Stimulated activated CD4-positive, alpha-beta T cell treated with anti-CD3 and anti-CD28 coated beads, Interleukin-1b, Interleukin-23, amount 100 ng/mL, for 4 hours (primary cell): ENCODE measurements around the gene TMEM175.

Source experiments
- DNase-seq, 2 donors: peaks; one replicate each; pipeline ENCODE4 v3.0.0-alpha.2; 2020; ENCODE audit warnings: low read depth in 2 of 2

Gene TMEM175

DNA sequence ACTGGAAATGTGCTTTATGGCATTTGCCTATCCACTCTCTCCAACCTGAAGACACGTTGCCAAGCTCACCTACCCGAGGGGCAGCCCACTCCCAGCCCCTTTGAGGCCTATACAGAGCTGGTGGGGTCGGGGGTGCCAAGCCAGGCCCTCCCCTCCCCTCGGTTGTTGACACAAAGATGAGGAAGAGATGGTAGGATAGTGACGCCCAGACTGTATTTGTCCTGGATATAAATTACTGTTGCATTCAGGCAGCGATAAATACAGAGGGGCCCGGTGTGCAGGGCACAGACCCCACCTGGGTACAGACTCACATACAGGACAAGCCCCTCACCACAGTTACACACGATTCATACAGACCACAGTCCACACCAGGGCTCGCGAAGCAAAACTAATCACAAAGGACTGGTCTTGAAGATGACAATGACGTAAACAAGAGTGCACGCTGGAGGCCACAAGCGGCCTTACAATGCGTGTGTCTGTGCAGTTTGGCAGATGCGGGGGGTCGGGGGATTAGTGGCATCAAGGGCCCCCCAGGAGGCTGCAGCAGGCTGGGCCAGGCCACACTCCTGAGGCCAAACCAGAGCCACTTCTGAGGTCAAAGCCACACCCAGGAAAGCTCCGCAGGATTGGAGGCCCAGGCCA lies 26.6 kb downstream of the TMEM175 start:
- no peak for DNase-seq

- no peak for DNase-seq
Measured at GRCh38 chr4:959338-960139, 27.3 kb downstream of the TMEM175 start.

GRCh38 chr4:960140-960635 lies 27.9 kb downstream of the TMEM175 start:
- no peak for DNase-seq

GRCh38 chr4:960636-961350 lies 28.5 kb downstream of the TMEM175 start:
- no peak for DNase-seq

GRCh38 chr4:961351-962230 lies 29.3 kb downstream of the TMEM175 start:
- no peak for DNase-seq

DNA sequence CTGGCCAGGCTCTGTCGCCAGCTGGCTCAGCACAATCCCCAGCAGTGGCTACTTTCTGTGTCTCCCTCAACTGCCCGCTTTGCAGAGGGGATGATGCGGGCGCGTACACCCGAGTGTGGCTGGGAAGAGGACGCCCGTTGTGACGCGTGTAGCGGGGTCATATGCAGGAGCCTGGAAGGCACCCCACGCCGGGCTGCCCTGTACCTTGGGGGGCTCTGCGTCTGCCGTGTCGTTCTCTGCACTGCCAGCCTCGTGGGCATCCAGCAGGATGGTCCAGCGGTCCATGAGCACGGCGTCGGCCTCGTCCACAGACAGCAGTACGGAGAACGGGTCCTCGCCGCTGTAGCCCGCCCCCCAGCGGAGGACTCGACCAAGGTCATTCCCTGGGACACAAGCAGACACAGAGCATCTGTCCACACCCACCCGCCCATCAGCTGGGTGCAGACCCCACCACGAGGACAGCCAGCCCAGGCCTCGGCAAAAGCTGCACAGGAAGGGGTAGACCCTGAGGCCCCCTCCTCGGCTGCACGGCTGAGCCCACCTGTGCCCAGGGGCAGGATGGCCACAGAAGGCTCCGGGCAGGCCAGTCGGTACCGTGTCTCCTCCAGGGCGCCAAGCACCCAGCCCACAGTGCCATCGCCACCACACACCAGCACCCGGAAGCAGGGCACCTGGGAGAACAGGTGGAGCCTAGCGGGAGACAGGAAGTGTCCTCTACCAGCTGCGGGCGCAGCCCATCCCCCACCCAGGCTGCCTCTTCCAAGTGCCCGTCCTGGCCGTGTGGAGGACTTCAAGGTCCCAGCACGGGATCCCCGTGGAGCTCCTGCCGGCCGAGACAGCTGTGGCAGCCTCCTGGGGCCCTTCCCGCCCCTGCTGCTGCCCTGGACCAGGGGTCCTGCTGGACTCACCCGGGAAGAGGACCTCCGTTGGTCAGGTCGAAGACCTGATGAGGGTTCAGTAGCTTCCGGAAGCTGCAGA lies 30.3 kb downstream of the TMEM175 start:
- DNase-seq: no peak

GRCh38 chr4:963276-964225 lies 31.3 kb downstream of the TMEM175 start:
- DNase-seq: no peak

DNA sequence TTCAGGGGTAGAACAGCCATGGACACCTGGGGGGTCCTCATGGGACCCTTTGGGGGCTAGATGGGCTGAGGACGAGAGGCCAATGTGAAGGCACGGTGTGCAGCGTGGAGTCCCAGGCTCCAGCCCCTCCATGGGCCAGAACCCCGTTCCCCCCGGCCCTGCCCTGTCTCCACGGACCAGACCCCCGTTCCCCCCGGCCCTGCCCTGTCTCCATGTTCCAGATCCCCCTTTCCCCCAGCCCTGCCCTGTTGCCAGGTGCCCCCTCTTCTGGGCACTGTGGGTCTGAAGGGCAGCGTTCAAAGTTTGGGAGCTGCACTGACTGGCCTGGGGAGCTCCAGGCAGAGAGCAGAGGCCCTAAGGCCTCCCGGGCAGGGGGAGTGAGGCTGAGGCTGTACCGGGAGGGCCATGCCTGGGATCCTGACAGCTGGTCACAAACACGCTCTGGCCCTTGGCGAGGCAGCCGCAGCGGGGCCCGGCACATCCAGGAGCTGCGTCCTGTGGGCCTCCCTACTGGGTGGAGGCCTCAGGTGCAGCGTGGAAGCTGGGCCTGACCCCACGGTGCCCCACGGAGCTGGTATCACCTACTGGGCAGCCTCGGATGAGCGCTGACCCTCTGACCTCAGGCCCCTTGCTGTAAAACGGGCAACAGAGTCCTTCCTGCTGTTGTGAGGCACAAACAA lies 32.2 kb downstream of the TMEM175 start:
- no peak for DNase-seq

GRCh38 chr4:965048-965765 lies 32.9 kb downstream of the TMEM175 start:
- DNase-seq: no peak

GRCh38 chr4:965766-966134 lies 33.5 kb downstream of the TMEM175 start:
- DNase-seq: no peak

DNA sequence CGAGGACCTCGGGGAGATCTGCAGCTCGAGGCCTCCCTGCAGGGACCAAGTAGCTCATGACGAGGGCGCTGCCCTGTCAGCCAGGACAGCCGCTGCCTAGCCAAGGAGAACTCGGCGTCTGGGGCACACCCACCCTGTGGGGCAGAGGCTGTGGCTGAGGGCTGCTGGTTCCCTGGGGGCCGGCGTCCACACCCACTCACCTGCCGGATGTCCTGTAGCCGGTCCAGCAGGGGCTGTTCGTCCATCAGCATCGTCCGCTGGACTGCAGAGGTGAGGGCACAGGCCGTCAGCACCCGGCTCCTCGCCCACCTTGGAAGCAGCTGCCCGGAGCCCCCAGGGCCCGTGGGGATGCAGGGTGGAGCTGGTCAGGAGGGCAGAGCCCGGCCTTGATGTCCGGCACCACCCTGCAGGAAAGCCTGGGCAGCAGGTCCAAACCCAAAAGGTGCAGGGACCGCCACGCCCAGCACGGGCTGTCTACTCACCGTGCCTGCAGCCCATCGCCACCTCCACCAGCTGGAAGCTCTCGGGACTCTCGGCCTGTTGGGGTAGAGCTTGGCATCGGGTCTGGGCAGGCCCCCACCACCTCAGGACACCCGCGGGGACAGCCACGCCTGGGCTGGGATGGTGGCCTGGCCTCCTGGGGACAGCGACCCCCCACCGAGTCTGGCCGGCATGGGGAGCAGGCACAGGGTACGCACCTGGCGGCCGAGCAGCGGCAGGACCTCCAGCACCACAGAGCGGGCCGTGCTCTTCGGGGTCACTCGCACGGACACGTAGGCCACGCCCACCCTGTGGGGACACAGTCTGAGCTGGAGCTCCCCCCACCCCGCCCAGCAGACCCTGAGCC lies 34.2 kb downstream of the TMEM175 start:
- no peak for DNase-seq

- DNase-seq: no peak
Measured at GRCh38 chr4:967113-968104, 35.1 kb downstream of the TMEM175 start.

DNA sequence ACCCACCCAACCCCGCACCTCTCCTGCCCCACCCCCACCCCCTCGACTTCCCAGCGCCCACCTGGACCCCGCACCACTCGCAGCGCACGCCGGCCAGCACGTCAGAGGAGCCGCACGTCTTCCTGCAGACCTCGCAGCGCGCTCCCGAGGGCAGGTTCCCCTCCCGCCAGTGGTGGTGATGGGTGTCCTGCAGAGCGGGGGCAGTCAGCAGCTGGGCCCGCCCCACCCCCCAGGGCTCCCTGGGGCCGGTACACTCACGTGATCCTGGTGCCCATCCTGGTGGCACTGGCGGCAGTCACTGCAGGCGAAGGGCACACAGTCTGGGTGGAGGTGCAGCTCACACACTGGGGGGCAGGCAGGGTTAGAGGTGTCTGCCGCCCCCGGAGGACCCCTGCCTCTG lies 36.0 kb downstream of the TMEM175 start:
- DNase-seq: no peak

DNA sequence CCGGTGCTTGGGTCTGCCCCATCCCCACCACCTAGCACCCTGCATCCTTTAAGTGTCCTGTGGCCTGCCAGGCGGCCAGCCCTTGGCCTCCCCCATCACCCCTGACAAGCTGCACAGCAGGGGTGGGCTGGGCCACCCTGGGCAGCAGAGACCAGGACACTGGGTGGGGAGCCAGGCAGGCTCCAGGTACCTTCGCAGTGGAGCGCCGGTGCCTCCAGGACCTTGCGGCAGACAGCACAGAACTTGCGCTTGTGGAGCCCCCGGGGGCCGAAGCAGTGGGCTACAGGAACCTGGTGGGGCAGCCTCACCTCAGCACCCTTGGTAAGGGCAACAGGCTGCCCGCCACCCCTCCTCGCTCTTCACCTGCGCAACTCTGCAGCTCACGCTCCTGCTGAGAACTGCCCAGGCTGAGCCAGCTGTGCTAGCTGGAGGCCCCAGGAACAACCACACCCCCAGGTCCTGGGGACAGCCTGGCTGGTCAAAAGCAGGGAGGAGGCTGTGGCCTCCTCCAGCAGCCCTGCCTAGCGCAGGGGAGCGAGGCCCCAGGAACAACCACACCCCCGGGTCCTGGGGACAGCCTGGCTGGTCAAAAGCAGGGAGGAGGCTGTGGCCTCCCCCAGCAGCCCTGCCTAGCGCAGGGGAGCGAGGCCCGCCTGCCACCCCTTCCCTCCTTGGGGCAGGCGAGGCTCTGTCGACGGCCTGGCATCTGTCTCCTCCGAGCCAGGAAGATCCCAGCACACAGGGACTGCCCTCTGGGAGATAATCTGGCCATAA lies 36.5 kb downstream of the TMEM175 start:
- no peak for DNase-seq
